Stomach (tissue), 4 donors: Measurements from ENCODE around the gene SARS1.

ENCODE experiments used
- CTCF ChIP-seq, 7 experiments: fragments of 450-650 bp in 4 of 7; fragments of 200-600 bp in 3 of 7; sonication (generic) in 3 of 7; IDR thresholded peaks; one replicate each; pipeline ENCODE4 v1.5.1; 2016 to 2019; ENCODE audit warnings: antibody characterized with exemption in 7 of 7, control low read depth in 2 of 7, mild to moderate bottlenecking in 1 of 7
- POLR2A ChIP-seq, 4 donors: fragments of 450-650 bp; IDR thresholded peaks; one replicate each; pipeline ENCODE4 v1.6.1; 2016; ENCODE audit warnings: antibody characterized with exemption in 4 of 4, control low read depth in 2 of 4, mild to moderate bottlenecking in 1 of 4, moderate library complexity in 1 of 4
- POLR2AphosphoS5 ChIP-seq, 3 donors: sonication (generic); formaldehyde crosslinking; IDR thresholded peaks; one replicate each; pipeline ENCODE4 v1.6.1; 2016; ENCODE audit warnings: antibody characterized with exemption in 3 of 3

GRCh38 chr1:109263234-109263596, 49.5 kb downstream of the SARS1 start:
- TF ChIP-seq POLR2A (IDR thresholded peaks at IDR 0.05) (no peak), CTCF (IDR thresholded peaks at IDR 0.05) (no peak), POLR2AphosphoS5 (IDR thresholded peaks at IDR 0.05) (no peak)
